CD14-positive monocyte (primary cell): Measurements from ENCODE around the gene MBD5. TPM values are rescaled to one million over a fixed set of nuclear protein-coding genes. Genes with fewer than 3 reads are reported as not detected.
A peak's percentile ranks its signal among the peaks of the same experiment; 100 is the strongest.

ENCODE experiments used
- DNase-seq, 3 donors: peaks; one replicate each; pipeline ENCODE4 v3.0.0-alpha.2; 2011 to 2022
- H2AFZ ChIP-seq: 2 replicates; pipeline ENCODE4 v1.6.0; 2012; ENCODE audit warnings: mild to moderate bottlenecking, low read depth, low read length, inconsistent platforms; ENCODE audit not compliant: insufficient read depth, poor library complexity, severe bottlenecking
- H3K27ac ChIP-seq, 2 donors: 1 replicate in 1 of 2; 2 replicates in 1 of 2; pipeline ENCODE4 v1.5.1; 2012 to 2013; ENCODE audit warnings: low read length in 2 of 2, control low read depth in 1 of 2, inconsistent platforms in 1 of 2, low read depth in 1 of 2, mild to moderate bottlenecking in 1 of 2
- H3K27me3 ChIP-seq, 2 donors: one replicate each; pipeline versions ENCODE4 v1.6.0 to v1.6.1; 2011 to 2013; ENCODE audit warnings: low read length in 2 of 2; ENCODE audit not compliant: control insufficient read depth in 2 of 2, insufficient read depth in 2 of 2
- H3K36me3 ChIP-seq, 2 donors: replicated peaks in 1 of 2; 1 replicate in 1 of 2; 2 replicates in 1 of 2; pipeline versions ENCODE4 v1.5.1 to v1.6.1; 2012 to 2013; ENCODE audit warnings: low read length in 2 of 2, control low read depth in 1 of 2, inconsistent platforms in 1 of 2, mild to moderate bottlenecking in 1 of 2; ENCODE audit not compliant: insufficient read depth in 2 of 2, control insufficient read depth in 1 of 2
- H3K4me1 ChIP-seq, 2 donors: 1 replicate in 1 of 2; 2 replicates in 1 of 2; pipeline versions ENCODE4 v1.5.1 to v1.6.1; 2012 to 2013; ENCODE audit warnings: low read length in 2 of 2, control low read depth in 1 of 2, inconsistent platforms in 1 of 2, mild to moderate bottlenecking in 1 of 2, moderate library complexity in 1 of 2; ENCODE audit not compliant: insufficient read depth in 2 of 2, control insufficient read depth in 1 of 2
- H3K4me2 ChIP-seq: replicated peaks from 2 replicates; pipeline ENCODE3; 2012; ENCODE audit warnings: low read length, moderate library complexity, mild to moderate bottlenecking; ENCODE audit not compliant: poor library complexity, severe bottlenecking; ENCODE audit errors: extremely low read depth
- H3K4me3 ChIP-seq, 3 experiments: fragments of 200-600 bp in 1 of 3; sonication (generic) in 1 of 3; replicated peaks in 1 of 3; 1 replicate in 2 of 3; 2 replicates in 1 of 3; pipeline ENCODE4 v1.5.1; 2011 to 2013; ENCODE audit warnings: low read length in 3 of 3, mild to moderate bottlenecking in 3 of 3, control low read depth in 2 of 3, low read depth in 2 of 3, inconsistent platforms in 1 of 3, moderate library complexity in 1 of 3
- H3K79me2 ChIP-seq: 2 replicates; pipeline ENCODE4 v1.6.0; 2012; ENCODE audit warnings: mild to moderate bottlenecking, control low read depth, inconsistent platforms, low read length, moderate library complexity; ENCODE audit not compliant: insufficient read depth
- H3K9ac ChIP-seq: 2 replicates; pipeline ENCODE4 v1.6.0; 2017; ENCODE audit warnings: low read length, mild to moderate bottlenecking; ENCODE audit not compliant: insufficient read depth, poor library complexity, severe bottlenecking
- H3K9me3 ChIP-seq, 2 donors: replicated peaks in 1 of 2; 1 replicate in 1 of 2; 2 replicates in 1 of 2; pipeline versions ENCODE4 v1.5.1 to v1.6.1; 2012 to 2013; ENCODE audit warnings: low read length in 2 of 2, control low read depth in 1 of 2; ENCODE audit not compliant: control insufficient read depth in 1 of 2, insufficient read depth in 1 of 2
- H4K20me1 ChIP-seq: 2 replicates; pipeline ENCODE4 v1.6.0; 2012; ENCODE audit warnings: mild to moderate bottlenecking, low read length, control low read depth, moderate library complexity; ENCODE audit not compliant: insufficient read depth
- H3K27ac Mint-ChIP-seq, 7 donors: one replicate each; pipeline ENCODE4 v1.8.0; 2020; ENCODE audit warnings: mild to moderate bottlenecking in 7 of 7, mixed read lengths in 7 of 7, moderate library complexity in 6 of 7, inconsistent platforms in 2 of 7
- H3K27me3 Mint-ChIP-seq, 3 donors: one replicate each; pipeline ENCODE4 v1.8.0; 2021 to 2022; ENCODE audit warnings: low read depth in 3 of 3, mild to moderate bottlenecking in 3 of 3, mixed read lengths in 3 of 3, moderate library complexity in 3 of 3, inconsistent platforms in 1 of 3
- H3K36me3 Mint-ChIP-seq, 2 donors: one replicate each; pipeline ENCODE4 v1.8.0; 2020; ENCODE audit warnings: mixed read lengths in 2 of 2, inconsistent platforms in 1 of 2, mild to moderate bottlenecking in 1 of 2
- H3K4me1 Mint-ChIP-seq: one replicate; pipeline ENCODE4 v1.8.0; 2020; ENCODE audit warnings: mild to moderate bottlenecking, mixed read lengths
- H3K4me3 Mint-ChIP-seq, 2 donors: one replicate each; pipeline ENCODE4 v1.8.0; 2020; ENCODE audit warnings: mild to moderate bottlenecking in 2 of 2, mixed read lengths in 2 of 2, moderate library complexity in 1 of 2
- H3K9me3 Mint-ChIP-seq, 7 donors: one replicate each; pipeline ENCODE4 v1.8.0; 2020 to 2022; ENCODE audit warnings: mixed read lengths in 7 of 7, mild to moderate bottlenecking in 6 of 7, moderate library complexity in 6 of 7, inconsistent platforms in 2 of 7
- CTCF ChIP-seq: fragments of 200-600 bp; IDR thresholded peaks from one replicate; pipeline ENCODE4 v1.8.0; 2022; ENCODE audit warnings: antibody characterized with exemption, mild to moderate bottlenecking
- WGBS: methylation state at CpG from one replicate; pipeline ENCODE4 v1.1.5; 2013; ENCODE audit warnings: missing lambda C conversion rate; ENCODE audit not compliant: insufficient coverage; 5-methylcytosine and 5-hydroxymethylcytosine counted together
- intact Hi-C, 2 donors: fragments of 100-400 bp; cut with micrococcal nuclease; formaldehyde crosslinking; loops; one replicate each; pipeline versions ENCODE4 v1.15.0 to v1.15.1; 2023
- polyA plus RNA-seq, 3 donors: library from polyadenylated mRNA; depleted of rRNA in 1 of 3; unstranded in 2 of 3; stranded (reverse) in 1 of 3; fragments of 300-500 nt in 2 of 3; fragments of >200 nt in 1 of 3; fragmentation: Illumina TruSeq in 2 of 3; gene quantifications; 1 replicate in 2 of 3; 2 replicates in 1 of 3; pipeline ENCODE4 v1.2.3, GENCODE V29; 2012 to 2021

Gene MBD5
- polyA plus RNA-seq, 3 donors = 2.3 to 5.7 (median 3.5) TPM

DNA sequence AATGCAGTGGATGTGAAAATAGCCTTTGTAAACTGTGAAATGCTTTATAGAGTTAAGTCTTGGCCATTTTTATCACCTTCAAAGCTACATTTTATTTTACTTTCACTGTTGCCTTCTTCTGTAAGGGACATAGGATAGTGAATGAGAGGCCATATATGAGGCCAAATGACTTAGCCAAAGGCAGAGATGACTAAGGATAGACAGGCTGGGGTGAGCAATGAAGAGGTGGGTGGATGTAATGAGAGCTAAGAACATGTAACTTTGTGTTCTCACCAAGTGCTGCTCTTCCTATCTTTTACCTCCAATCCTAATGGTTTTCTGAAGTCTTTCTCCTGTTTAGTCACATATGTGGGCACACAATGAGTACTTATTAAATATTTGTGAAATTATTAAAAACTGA, 101.9 kb downstream of the MBD5 start:
- no peak overlapping the region for H3K4me3 Mint-ChIP-seq
- no peak overlapping the region for H3K9ac ChIP-seq
- intact Hi-C loops = no loop called here

DNA sequence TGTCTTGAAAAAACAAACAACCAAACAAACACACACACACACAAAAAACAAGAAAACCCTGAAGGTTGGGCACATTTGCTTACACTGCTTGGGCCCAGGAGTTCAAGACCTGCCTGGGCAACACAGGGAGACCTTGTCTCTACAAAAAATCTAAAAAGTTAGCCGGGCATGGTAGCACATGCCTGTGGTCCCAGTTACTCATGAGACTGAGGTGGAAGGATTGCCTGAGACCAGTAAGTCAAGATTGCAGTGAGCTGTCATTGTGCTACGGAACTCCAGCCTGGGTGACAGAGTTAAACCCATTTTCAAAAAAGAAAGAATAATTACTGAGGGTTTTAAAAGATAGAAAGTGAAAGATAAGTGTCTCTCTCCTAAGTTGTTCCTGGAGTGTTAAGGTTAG, 103.4 kb downstream of the MBD5 start:
- 100% methylated on average over 1 of the region's 2 CpGs for WGBS
- Mint-ChIP-seq H3K4me1 (no peaks in the 10 kb centered on the region), H3K36me3 (peaks cover 0 to 3% of the 10 kb centered on the region in 2 donors), H3K4me3 (no peak overlapping the region), H3K27ac (no peak overlapping the region), H3K27me3 (peaks cover 0 to 3% (median 0%) of the 10 kb centered on the region in 3 donors), H3K9me3 (peaks cover 0 to 7% (median 3%) of the 10 kb centered on the region in 7 donors)
- TF ChIP-seq CTCF = no peak
- Histone ChIP-seq H3K36me3 (no peaks in the 10 kb centered on the region), H3K4me2 (no peak overlapping the region), H3K27ac (no peak overlapping the region), H3K27me3 (no peaks in the 10 kb centered on the region), H3K9ac (no peak overlapping the region), H3K79me2 (no peaks in the 10 kb centered on the region), H4K20me1 (no peaks in the 10 kb centered on the region), H3K4me1 (no peaks in the 10 kb centered on the region), H3K4me3 (no peak overlapping the region), H2AFZ (no peak overlapping the region), H3K9me3 (no peaks in the 10 kb centered on the region)
- intact Hi-C loops = no loop called here
- DNase-seq = no peak

More for the DNA sequence above, 101.9 kb downstream of the MBD5 start:
- H3K4me1 Mint-ChIP-seq = no peaks in the 10 kb centered on the region
- H3K27ac Mint-ChIP-seq = peak overlapping the region in 2 of 7 donors; percentile 10 to 43
- Histone ChIP-seq H3K27me3 (no peaks in the 10 kb centered on the region), H3K79me2 (no peaks in the 10 kb centered on the region), H3K27ac (no peak overlapping the region), H4K20me1 (no peaks in the 10 kb centered on the region), H3K4me3 (no peak overlapping the region), H3K36me3 (no peaks in the 10 kb centered on the region), H3K9me3 (no peaks in the 10 kb centered on the region), H2AFZ (no peak overlapping the region), H3K4me1 (no peaks in the 10 kb centered on the region), H3K4me2 (no peak overlapping the region)
- TF ChIP-seq CTCF = no peak
- H3K27me3 Mint-ChIP-seq = peaks cover 0 to 3% (median 0%) of the 10 kb centered on the region in 3 donors
- H3K9me3 Mint-ChIP-seq = peaks cover 0 to 7% (median 3%) of the 10 kb centered on the region in 7 donors
- DNase-seq = no peak
- H3K36me3 Mint-ChIP-seq = peaks cover 0 to 2% of the 10 kb centered on the region in 2 donors
